GM19455 (cell line): ENCODE measurements around the gene C5orf58.

Source experiments
- ATAC-seq: cut with Tn5 transposase; IDR thresholded peaks from one replicate; pipeline ENCODE4 v1.9.1; 2021; ENCODE audit not compliant: unreplicated experiment

The C5orf58 gene

GRCh38 chr5:170232786-170233185 lies at the start of gene C5orf58:
TSS of gene C5orf58 (plus strand) at chr5:170232985. CDS start at chr5:170234977, 1,992 bp downstream.
- ATAC-seq: no peak

GRCh38 chr5:170183816-170184687 lies 48.7 kb upstream of the C5orf58 start:
- peak; percentile 85 for ATAC-seq

- no peak for ATAC-seq
Measured at GRCh38 chr5:170184737-170185136, 48.0 kb upstream of the C5orf58 start.

- ATAC-seq: no peak
Measured at GRCh38 chr5:170186156-170186555, 46.6 kb upstream of the C5orf58 start.

- ATAC-seq: no peak
Measured at GRCh38 chr5:170186856-170187255, 45.9 kb upstream of the C5orf58 start.

- ATAC-seq: no peak
Measured at GRCh38 chr5:170190436-170191134, 42.2 kb upstream of the C5orf58 start.

- no peak for ATAC-seq
Measured at GRCh38 chr5:170192829-170193228, 40.0 kb upstream of the C5orf58 start.

GRCh38 chr5:170195961-170196360 lies 36.8 kb upstream of the C5orf58 start:
- ATAC-seq: no peak

- no peak for ATAC-seq
Measured at GRCh38 chr5:170200876-170201275, 31.9 kb upstream of the C5orf58 start.

- ATAC-seq: no peak
Measured at GRCh38 chr5:170201311-170201710, 31.5 kb upstream of the C5orf58 start.

GRCh38 chr5:170202117-170202516 lies 30.7 kb upstream of the C5orf58 start:
- no peak for ATAC-seq

GRCh38 chr5:170204202-170204601 lies 28.6 kb upstream of the C5orf58 start:
- ATAC-seq: no peak

- no peak for ATAC-seq
Measured at GRCh38 chr5:170206216-170206615, 26.6 kb upstream of the C5orf58 start.

GRCh38 chr5:170206958-170207357 lies 25.8 kb upstream of the C5orf58 start:
- no peak for ATAC-seq

- no peak for ATAC-seq
Measured at GRCh38 chr5:170211575-170212334, 21.0 kb upstream of the C5orf58 start.

GRCh38 chr5:170216257-170216864 lies 16.4 kb upstream of the C5orf58 start:
- no peak for ATAC-seq

GRCh38 chr5:170217831-170218230 lies 15.0 kb upstream of the C5orf58 start:
- ATAC-seq: no peak

GRCh38 chr5:170218726-170219125 lies 14.1 kb upstream of the C5orf58 start:
- ATAC-seq: no peak

- ATAC-seq: no peak
Measured at GRCh38 chr5:170219615-170220014, 13.2 kb upstream of the C5orf58 start.

- ATAC-seq: no peak
Measured at GRCh38 chr5:170220191-170220590, 12.6 kb upstream of the C5orf58 start.

- no peak for ATAC-seq
Measured at GRCh38 chr5:170221327-170221741, 11.5 kb upstream of the C5orf58 start.
